SK-MEL-5 (cell line): Measurements from ENCODE around the gene MRPS17. TPM values are rescaled to one million over a fixed set of nuclear protein-coding genes. Genes with fewer than 3 reads are reported as not detected.

ENCODE experiments used
- DNase-seq: peaks from one replicate; pipeline ENCODE4 v3.0.0-alpha.2; 2016; ENCODE audit warnings: low read depth, low spot score
- in situ Hi-C: cut with HindIII; loops from 2 replicates; pipeline ENCODE4 v1.10.0; 2016; ENCODE audit warnings: low sequenced_read_pairs, high pct_unique_total_duplicates, low pct_unique_long_range_greater_than_20kb
- total RNA-seq: library from RNA; depleted of rRNA; stranded (reverse); fragments of >200 nt; shearing (Covaris generic); gene quantifications from 2 replicates; pipeline ENCODE4 v1.2.3, GENCODE V29; 2014; rRNA removed

Gene MRPS17
- total RNA-seq, 1 experiment from 2014 or later = 32.2 TPM

DNA sequence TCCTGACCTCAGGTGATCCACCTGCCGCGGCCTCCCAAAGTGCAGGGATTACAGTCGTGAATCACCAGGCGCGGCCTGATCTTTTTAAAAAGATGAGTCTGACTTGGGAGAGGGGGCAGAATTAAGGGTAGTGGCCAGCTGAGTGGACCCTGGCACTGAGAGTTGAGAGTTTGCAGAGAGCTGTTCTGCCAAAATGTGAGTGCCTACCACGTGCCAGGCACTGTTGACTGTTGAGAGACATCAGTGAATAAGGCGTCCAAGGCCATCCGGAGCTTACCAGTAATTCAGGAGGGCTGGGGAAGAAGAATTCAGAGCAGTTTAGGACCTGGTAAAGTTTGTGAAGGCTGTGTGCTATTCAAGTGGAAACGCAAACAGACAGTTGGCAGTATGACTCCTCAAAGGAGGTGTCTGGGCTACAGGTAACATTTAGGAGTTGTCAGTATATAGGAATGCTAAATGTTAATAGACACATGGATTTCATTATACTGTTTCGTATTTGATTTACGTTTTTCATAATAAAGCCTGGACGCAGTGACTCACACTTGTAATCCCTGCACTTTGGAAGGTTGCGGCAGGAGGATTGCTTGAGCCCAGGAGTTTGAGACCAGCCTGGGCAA, 14.2 kb downstream of the MRPS17 start:
- in situ Hi-C loops = no loop called here
- DNase-seq = no peak

GRCh38 chr7:55966851-55967250, 15.2 kb downstream of the MRPS17 start:
- in situ Hi-C loops = no loop called here
- DNase-seq = no peak

DNA sequence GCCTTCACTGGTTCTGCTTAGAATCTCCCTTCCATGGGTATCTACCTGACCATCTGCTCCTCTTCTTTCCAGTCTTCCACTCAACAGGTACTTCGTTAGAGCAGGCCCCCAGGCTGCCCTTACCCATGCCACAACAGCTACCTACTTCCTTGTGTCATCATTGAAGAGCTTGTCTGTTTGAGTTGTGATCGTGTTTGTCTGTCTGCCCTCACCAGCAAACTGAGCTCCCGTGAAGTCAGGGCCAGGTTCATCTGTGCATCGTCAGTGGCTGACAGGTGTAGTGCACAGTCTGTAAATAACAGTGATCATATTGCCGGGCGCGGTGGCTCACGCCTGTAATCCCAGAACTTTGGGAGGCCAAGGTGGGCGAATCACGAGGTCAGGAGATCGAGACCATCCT, 17.7 kb downstream of the MRPS17 start:
- DNase-seq = no peak
- in situ Hi-C loops = no loop called here

- DNase-seq = no peak
- in situ Hi-C loops = no loop called here
Observed at GRCh38 chr7:55970561-55970960, 18.9 kb downstream of the MRPS17 start.

GRCh38 chr7:55970978-55971377, 19.3 kb downstream of the MRPS17 start:
- in situ Hi-C loops = no loop called here
- no peak for DNase-seq

GRCh38 chr7:55973747-55974250, 22.1 kb downstream of the MRPS17 start:
- no peak for DNase-seq
- in situ Hi-C loops = no loop called here

DNA sequence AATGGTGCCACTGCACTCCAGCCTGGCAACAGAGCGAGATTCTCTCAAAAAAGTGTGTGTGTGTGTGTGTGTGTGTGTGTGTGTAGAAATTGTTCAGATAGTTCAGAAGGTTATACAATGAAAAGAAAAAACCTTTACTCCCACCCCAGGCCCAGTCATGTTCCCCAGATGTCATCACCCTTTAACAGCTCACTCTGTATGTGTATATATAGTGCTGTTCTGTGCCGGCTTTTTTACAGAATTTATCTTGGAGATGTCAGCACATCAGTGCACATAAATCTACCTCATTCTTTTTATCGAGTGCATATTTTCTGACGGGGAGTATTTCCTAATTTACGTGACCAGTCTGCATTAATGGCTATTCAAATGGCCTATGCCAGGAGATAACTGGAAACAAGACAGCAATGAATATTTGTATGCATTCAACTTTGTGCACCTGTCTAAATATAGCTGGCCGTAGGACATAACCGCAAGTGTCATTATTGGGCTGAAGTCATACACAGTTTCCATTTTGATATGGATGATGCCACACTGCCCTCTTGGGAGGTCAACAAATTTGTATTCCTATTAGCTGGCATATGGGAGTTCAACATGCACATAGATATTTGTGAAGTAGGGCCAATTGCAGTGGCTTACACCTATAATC, 24.4 kb downstream of the MRPS17 start:
- in situ Hi-C loops = no loop called here
- no peak for DNase-seq

DNA sequence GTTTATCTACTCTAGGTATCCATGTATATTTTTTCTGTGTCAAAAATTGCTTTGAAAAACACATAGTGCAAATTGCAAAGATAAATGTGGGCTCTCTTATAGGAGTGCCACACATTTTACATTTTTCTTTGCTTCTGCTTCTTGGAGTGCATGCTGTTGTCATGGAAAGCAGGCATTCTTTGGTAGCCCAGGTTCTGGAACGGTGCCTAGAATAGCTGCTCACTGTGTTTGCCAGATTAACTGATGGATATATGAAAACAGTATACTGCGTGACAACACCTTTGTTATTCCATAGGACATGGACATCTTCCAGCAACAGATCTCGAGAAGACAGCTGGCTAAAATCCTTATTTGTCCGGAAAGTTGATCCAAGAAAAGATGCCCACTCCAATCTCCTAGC, 26.2 kb downstream of the MRPS17 start:
- DNase-seq = no peak
- in situ Hi-C loops = no loop called here

- in situ Hi-C loops = no loop called here
- no peak for DNase-seq
Observed at GRCh38 chr7:55980266-55980665, 28.6 kb downstream of the MRPS17 start.

- no peak for DNase-seq
- in situ Hi-C loops = no loop called here
Observed at GRCh38 chr7:55983537-55983936, 31.9 kb downstream of the MRPS17 start.

DNA sequence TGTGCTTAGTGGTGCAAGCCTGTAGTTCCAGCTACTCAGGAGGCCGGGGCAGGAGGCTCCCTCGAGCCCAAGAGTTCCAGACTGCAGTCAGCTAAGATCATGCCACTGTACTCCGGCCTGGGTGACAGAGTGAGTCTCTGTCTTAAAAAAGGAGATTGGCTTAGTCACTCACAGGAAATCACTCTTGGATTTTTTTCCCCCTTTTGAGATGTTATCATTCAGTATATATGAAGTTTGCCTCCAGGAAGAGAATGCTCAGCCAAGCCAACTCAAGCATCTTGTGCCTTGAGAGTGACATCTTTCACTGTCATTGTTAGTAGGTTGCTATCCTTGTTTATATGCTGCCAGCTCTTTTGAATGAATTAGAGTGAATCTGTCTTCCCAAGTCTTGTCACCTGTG, 40.7 kb downstream of the MRPS17 start:
- DNase-seq = no peak
- in situ Hi-C loops = no loop called here

GRCh38 chr7:55996856-55997500, 45.3 kb downstream of the MRPS17 start:
- in situ Hi-C loops = no loop called here
- no peak for DNase-seq

DNA sequence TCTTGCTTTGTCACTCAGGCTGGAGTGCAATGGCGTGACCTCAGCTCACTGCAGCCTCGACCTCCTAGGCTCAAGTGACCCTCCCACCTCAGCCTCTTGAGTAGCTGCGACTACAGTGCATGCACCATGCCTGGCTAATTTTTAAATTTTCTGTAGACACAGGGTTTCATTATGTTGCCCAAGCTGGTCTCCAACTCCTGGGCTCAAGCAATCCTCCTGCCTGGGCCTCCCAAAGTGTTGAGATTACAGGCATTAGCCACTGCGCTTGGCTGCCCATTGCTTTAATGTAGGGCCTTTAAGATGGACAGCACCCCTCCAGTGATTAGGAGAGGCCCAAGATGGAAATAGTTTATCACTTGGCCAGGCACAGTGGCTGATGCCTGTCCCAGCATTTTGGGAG, 52.1 kb downstream of the MRPS17 start:
- DNase-seq = no peak
- in situ Hi-C loops = no loop called here

Other genes with a start within 250 kb of the MRPS17 start
- gene SEPTIN14, start 89.1 kb upstream of the MRPS17 start, total RNA-seq = not detected in 2 replicates
- 0.43 and 0.85 TPM in 2 replicates for gene ZNF713, start 64.4 kb upstream of the MRPS17 start, total RNA-seq
- gene NIPSNAP2, start 12.7 kb downstream of the MRPS17 start, total RNA-seq = 115 and 125 TPM in 2 replicates
- gene PSPH, start 99.6 kb downstream of the MRPS17 start, total RNA-seq = 357 and 414 TPM in 2 replicates
- 710 and 744 TPM in 2 replicates for gene CCT6A, start 99.9 kb downstream of the MRPS17 start, total RNA-seq
- 559 and 567 TPM in 2 replicates for gene SUMF2, start 112.4 kb downstream of the MRPS17 start, total RNA-seq
- gene PHKG1, start 141.1 kb downstream of the MRPS17 start, total RNA-seq = 0.67 and 1.9 TPM in 2 replicates
- 754 and 796 TPM in 2 replicates for gene CHCHD2, start 154.6 kb downstream of the MRPS17 start, total RNA-seq
- gene NUPR2, start 164.5 kb downstream of the MRPS17 start, total RNA-seq = not detected in 2 replicates